GM21360 (cell line): ENCODE data around the gene DCUN1D3.
"Not testable (repeated sequence)": the region's sequence is repeated elsewhere in the genome, so short reads cannot be mapped to it uniquely, and the experiment has no call there.

Source experiments
- ATAC-seq: cut with Tn5 transposase; IDR thresholded peaks from one replicate; pipeline ENCODE4 v1.9.1; 2021; ENCODE audit warnings: mild to moderate bottlenecking, moderate library complexity; ENCODE audit not compliant: unreplicated experiment

Gene DCUN1D3

GRCh38 chr16:20838240-20838639, 61.9 kb downstream of the DCUN1D3 start:
- no peak for ATAC-seq

DNA sequence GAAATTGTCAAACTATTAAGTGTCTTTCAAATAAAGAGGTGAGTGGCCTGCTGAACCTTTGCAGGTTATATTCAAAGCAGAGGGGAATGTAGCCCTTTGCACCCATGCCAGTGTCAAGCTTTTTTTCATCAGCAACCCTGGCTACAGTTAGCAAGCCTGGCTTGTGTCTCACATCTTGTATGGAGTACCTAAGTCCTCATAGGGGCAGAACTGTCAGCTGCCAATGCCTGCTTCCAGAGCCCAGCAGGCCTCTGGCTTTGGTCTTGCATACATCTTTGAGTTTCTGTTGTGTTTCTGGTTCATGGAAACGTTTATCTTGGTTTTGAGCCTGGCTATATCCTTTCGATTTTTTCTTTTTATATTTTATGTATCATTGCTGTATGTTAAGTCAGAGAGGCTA, 67.1 kb downstream of the DCUN1D3 start:
- no peak for ATAC-seq

DNA sequence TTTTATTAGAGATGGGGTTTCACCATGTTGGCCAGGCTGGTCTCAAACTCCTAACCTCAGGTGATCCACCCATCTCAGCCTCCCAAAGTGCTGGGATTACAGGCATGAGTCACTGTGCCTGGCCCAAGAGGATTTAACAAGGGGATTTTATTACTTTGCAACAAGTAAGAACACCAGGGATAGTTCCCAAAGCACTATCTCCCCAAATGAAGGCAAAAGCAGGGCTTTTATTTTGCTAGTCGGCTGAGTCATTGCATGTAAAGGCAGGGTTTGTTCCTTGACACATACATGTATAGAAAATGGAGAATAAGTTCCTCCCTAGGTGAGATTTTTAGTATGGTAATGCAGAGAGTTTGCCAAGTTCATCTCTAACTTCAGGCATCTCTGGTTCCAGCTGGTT, 69.8 kb downstream of the DCUN1D3 start:
- ATAC-seq: no peak

GRCh38 chr16:20829536-20829935, 70.6 kb downstream of the DCUN1D3 start:
- no peak for ATAC-seq

- no peak for ATAC-seq
These were observed 74.1 kb downstream of the DCUN1D3 start for GRCh38 chr16:20826039-20826566.

DNA sequence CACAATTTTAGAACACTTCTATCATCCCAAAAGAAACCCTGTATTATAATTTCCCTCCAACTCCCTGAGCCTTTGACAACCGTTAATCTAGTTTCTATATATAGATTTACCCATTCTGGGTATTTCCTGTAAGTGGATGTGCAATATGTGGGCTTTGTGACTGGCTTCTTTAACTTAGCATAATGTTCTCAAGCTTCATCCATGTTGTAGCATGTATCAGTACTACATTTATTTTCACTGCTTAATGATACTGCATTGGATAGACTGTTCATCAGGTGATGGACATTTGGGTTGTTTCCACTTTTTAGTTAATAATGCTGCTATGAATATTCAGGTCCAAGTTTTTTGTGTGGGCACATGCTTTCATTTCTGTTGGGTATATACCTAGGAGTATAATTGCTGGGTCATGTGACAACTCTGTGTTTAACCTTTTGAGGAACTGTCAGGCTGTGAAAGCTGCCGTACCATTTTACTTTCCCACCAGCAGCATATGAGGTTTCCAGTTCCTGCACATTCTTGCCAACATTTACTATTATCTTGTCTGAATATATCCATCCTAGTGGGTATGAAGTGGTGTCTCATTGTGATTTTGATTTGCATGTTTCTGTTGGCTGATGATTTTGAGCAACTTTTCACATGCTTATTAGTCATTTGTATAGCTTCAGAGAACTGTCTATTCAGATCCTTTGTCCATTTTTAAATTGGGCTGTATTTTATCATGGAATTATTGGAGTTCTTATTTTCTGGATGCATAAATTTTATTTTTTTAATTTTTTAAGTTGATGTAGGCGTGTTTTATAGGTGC, 77.4 kb downstream of the DCUN1D3 start:
- ATAC-seq: no peak

DNA sequence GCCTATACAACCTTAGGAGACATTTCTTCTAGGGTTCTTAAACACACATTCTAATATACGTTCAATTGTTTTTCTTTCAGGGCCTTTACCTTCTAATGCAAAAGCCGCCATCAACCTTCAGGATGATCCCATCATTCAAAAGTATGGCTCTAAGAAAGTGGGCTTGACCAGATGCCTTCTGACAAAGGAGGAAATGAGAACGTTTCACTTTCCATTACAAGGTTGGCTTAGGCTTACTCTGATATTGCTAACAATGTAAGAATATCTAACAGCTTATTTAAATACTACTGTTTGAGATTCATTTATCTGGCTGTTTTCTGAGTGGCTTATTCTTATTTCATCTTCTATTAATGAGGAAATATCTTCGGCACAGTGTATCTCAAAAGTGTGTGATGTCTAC, 78.5 kb downstream of the DCUN1D3 start:
- no peak for ATAC-seq

- no peak for ATAC-seq
These were observed 81.1 kb downstream of the DCUN1D3 start for GRCh38 chr16:20818929-20819585.

DNA sequence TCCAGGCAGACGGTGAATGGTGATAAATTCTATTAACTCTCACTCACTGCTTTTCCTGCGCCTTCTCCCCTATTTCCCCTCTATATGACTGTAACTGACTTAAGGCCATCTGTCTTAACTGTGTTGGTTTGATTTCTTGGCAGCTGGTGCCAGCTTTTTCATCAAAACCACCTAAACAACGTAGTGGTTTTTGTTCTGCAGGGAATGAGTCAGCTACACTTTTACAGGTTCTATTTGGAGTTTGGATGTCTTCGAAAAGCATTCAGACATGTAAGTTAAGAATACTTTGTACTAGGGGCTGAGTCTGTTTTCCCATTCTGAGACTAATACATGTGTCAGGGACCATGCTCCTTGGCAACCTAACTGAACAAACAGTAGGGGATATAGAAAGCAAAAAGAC, 85.4 kb downstream of the DCUN1D3 start:
- no peak for ATAC-seq

- no peak for ATAC-seq
These were observed 87.6 kb downstream of the DCUN1D3 start for GRCh38 chr16:20812510-20812909.

DNA sequence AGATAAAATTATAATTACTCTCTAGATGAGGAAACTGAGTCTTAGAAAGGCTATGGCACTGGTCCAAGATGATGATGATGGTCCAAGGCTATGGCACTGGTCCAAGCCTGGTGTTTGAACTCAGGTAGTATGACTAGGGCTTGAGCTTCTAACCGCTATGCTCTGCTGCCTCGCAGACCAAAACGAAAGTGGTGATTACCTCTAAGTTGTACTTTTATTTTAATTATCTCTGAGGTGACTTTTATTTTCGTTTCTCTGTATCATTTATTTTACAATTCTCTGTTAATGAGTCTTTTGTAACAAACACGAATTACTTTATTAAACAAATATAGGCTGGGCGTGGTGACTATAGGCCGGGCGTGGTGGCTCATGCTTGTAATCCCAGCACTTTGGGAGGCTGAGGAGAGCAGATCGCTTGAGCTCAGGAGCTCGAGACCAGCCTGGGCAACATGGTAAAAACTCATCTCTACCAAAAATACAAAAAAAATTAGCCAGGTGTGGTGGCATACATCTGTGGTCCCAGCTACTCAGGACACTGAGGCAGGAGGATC, 88.2 kb downstream of the DCUN1D3 start:
- no peak for ATAC-seq

DNA sequence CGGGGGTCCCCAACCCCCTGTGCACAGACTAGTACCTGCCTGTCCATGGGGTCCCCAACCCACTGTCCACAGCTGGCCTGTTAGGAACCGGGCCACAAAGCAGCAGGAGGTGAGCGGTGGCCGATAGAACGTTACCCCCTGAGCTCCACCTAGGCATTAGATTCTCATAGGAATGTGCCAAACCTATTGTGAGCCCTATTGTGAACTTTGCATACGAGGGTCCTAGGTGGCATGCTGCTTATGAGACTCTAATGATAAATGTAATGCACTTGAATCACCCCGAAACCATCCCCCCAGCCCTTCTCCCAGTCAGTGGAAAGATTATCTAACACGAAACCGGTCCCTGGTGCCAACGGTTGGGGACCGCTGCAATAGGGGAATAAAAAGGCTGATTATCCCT, 92.3 kb downstream of the DCUN1D3 start:
- ATAC-seq: no peak

DNA sequence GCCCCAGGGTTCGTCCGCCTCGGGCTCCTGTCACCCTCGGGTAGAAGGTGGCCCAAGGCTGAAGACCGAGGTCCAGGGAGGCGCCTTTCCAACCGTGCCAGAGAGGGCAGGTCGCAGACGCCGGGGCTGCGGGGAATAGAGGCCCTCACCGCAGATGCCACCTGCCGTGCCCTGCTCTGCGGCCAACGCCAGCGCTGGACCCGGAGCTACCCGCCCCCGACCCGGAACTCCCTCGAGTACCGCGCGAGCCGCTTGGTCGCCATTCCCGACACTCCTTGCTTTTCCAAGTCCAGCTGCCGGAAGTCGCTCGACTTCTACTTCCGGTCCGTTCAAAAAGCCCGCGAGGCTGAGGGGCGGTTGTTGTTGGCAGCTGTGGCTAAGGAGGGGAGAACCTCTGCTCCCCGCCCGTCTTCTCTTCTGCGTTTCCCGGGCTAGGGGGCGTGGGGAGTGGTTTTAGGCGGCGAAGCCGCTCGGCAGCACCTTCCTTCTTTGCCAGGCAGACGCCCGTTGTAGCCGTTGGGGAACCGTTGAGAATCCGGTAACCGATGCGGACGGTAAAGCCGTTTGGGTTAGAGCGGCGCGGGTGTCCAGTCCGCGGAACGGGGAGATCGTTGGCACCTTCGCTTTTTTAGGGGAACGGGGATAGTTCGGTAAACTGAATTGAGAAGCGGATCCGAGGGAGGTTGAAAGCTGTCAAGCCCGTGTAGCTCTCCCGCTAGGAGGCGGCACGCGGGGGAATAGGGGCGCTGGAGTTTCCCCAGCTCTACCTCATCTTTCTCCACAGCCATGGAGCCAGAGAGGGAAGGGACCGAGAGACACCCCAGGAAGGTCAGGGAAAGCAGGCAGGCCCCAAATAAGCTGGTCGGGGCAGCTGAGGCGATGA, 93.7 kb downstream of the DCUN1D3 start, which contains the start of the genes ERI2 and REXO5:
Gene ERI2 (minus strand): TSS at position 305 of the 883 bp plus-strand sequence. CDS start 42 bp downstream, at position 263.
Gene REXO5 (plus strand): TSS at position 360 of the 883 bp plus-strand sequence. CDS start 427 bp downstream, at position 787.
- ATAC-seq: peak; percentile 79

DNA sequence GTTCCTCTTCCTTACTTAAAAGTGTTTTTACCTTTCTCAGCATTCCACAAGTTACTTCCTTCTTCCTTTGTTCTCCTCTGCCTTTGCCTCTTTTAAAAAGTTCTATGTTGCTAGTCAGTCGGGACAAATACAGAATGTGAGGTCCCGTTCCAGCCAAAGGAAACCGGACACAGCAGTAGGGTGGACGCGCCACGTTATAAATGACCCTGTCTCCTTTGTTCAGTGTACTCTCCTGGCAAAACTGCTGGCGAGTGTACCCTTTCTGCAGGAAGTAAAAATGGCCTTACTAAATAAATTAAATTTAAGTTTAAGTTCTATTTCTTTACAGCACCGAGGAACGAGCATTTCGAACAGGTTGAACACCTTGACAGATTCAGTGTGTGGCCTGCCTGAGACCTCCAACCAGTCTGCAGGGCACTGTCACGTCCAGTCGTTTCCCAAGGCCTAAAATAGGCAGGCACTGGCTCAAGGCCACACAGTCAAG, 94.4 kb downstream of the DCUN1D3 start:
- ATAC-seq: not testable (repeated sequence)
